NOMO-1 treated with dmso at 0.1 percent for 144 hours (cell line): Measurements from ENCODE around the gene FEM1B.

ENCODE experiments used
- DNase-seq: peaks from one replicate; lab custom pipeline; 2025; ENCODE audit not compliant: unreplicated experiment; lab: John Stamatoyannopoulos, UW

FEM1B gene

DNA sequence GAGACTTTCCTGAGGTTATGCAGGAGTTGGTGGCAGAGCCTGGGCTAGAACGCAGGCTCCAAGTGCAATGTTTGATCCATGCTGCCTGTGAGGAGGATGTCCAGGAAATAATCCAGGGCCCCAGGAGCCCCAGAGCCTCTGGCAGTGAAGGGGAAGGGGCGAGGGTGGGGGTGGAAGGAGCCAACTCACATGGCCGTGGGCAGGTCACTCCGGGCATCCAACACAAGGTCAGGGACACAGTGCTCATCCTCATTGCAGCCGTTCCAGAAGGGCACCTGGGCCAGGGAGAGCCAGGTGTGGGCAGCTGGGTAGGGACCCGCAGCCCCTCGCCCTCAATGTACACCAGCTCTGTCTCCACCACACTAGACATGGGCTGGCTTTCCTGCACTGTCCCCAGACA is 43.7 kb downstream of the FEM1B start:
- DNase-seq = no peak

DNA sequence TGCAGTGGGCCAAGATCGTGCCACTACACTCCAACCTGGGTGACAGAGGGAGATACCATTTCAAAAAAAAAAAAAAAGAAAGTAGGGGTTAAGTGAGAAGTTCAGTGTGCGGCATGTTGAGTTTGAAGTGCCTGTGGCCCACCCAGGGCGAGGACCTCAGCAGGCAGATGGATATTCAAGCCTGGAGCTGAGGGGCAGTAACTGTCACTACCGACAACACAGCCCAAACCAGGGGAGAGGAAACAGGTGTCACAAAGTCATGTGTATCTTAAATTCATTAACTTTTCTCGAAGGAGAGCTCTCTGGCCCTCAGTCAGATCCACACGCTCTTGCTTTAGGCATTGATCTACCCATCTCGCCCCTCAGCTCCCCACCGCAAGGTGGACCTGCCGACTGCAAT is 45.3 kb downstream of the FEM1B start:
- no peak for DNase-seq

DNA sequence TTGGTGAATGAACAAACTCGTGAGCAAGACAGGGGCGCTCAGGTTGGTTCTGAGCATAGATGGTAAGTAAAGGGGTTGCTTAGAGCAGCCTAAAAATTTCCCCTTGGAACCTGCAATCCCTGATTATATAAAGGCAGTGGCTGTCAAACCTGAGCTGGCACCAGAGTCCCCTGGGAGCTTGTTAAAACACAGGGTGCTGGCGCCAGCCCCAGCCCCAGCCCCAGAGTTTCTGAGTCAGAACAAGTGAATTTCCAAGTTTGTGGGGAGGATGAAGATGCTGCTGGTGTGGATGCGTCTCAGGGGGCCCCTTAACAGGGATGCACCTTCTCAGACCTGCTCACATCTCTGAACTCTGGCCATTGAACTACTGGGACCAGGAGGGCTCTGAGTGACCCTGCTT is 48.2 kb downstream of the FEM1B start:
- DNase-seq = no peak

DNA sequence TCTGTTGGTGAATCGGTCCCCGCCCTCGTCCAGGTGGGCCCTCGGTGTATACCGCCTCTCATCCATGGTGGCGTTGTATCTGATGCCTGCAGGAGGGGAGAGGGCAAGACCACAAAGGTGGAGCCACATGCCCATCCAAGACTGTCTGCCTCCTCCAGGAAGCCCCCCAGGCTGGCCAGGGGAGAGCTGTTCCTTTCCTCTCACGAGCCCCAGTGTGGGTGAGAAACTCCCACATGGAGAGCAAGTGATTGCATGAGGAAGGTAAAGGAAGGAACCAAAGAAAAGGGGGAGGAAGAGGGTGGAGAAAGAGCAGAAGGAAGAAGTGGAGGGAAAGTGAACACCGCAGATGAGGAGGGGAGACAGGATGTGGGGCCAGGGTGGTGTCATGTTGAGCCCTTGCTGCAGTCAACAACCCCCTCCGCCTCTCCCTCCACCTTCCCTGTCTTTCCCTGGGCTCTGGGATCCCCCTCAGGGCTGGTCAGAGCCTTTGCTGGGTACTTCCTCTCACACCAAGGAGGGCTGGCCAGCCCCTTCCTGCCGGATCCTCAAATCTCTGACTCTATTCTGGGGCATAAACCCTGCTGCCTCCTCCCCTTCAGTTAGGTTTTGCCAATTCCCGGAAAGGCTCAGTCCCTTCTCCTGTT is 49.3 kb downstream of the FEM1B start:
- no peak for DNase-seq

DNA sequence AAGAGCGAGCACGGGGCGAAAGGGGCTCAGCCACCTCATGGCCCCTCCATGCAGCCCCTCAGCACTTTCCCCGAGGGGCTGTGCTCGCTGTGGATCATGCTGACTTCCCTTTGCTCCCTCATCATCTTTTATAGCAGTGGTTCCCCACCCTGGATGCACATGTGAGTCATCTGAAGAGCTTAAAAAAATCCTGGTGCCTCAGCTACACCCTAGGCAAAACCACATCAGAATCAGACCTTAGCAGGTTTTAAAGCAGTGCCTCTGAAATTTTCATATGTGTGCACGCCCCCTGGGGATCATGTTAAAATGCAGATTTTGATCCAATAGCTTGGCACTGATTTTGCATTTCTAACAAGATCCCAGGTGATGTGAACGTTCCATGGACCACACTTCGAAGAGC is 50.9 kb downstream of the FEM1B start:
- DNase-seq = no peak

DNA sequence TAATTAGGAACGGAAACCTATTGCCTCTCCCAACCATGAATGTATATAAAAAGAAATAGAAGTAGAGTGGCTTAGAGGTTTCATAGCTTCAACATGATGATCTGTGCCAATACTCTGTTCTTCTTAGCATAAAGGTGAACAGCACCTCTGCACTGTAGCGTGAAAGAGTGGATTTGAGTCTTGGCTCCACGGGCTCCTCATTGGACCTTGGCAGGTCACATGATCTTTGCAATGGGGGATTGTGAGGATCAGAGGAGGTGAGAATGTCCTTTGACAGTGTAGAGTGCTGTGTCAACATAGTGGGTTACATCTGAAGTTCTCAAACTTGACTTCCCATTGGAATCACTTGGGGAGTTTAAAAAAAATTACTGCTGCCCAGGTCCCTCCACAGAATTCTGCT is 51.4 kb downstream of the FEM1B start:
- DNase-seq = no peak

DNA sequence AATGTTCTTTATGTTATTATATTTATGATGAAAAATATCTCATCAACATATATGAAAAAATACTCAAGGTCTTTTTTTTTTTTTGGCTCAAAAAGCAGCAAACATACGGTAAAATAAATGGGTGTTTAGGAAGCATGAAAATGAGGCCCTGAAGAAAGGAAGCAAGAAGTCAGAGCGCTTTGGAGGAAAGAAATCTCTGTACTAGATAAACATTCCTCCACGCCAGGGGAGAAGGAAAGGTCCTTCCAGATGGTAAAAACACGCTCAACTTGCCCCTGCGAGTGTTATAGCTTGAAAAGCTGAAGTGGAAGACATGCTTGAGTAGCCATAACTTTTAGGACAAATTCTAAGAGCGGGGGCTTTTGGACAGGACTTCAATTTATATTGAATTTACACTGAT is 52.9 kb downstream of the FEM1B start:
- DNase-seq = no peak

DNA sequence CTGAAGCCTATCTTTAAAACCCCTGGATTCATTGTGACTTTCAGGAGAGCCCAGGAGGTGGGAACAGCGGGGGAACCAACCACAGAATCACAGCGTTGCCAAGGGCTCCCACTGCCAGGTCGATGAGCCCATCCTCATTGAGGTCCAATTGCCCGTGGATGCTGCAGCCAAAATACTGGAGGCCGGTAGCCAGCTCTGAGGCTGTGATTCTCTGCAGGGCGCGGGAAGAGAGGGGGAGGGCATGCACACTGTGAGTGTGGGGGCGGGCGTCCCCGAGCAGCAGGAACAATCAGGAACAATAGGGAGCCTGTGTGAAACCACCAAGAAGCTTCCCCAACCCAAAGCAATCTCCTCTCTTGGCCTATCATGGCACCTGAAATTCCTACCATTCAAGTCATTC is 53.4 kb downstream of the FEM1B start:
- no peak for DNase-seq

DNA sequence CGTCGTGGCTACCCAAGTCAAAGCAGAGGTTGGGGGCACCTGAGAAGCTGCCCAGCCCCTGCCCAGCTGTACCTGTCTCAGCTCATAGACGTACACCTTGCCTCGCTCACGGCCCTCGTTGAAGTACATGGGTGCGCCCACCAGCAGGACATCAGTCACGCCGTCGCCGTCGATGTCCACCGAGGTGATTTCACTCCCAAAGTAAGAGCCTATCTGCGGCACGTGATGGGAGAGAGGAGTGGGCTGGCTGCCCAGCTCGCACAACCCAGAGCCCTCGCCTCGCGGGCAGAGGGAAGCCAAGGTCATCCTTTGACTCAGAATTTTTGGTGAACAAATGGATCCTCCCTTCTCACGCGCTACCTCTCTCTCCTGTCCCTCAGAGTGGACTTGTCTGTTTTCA is 54.7 kb downstream of the FEM1B start:
- no peak for DNase-seq

DNA sequence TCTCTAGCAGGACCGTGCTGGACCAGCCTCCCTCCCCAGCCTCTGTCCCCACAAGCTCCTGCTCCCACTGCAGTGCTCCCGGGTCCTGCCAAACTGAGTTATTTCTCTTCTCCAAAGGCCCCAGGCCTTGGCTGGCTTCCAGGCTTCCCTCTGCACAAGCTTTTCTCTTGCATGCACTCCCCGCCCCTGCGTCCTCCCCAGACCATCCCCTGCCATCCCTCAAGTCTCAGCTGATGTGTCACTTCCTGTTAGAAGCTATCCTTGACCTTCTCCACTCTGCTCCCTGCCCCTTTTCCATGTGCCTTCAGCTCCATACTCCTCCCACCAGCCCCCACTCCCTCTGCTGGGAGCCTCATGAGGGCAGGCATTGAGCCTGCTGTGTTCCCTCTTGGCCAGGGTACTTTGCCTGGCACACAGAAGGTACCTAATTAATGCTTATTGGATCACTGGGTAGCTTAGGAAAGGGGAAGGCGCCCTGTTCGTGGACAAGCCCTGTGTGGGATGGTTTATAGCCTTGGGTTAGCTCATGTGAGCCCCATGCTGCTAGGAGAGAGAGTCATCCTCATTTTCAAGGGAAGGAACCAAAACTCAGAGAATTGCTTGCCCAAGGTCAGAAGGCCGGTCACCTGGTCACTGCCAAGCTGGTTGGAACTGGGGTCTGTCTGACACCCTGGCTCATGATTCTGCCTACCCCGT is 56.4 kb downstream of the FEM1B start:
- DNase-seq = no peak

DNA sequence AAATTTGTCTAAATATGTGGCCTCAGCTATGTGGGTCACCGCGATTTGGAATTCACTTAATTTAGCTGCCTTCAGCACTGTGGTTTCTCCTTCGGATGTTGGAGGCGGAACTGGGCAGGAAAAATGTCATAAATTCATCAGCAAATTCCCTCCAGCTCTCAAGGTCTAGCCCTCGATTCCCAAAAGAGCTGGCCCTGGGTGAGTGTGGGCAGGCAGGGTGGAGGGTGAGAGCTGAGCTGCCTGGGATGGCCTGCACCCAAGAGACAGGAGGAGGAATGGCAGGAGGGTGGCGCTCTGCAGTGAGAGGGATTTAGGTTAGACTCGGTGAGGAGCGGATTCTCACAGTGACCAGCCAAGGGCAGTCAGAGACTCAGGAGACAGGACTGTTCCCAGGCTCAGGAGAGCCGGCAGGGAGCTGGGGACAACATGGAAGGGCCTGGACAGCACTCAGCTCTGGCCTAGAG is 57.1 kb downstream of the FEM1B start:
- no peak for DNase-seq

DNA sequence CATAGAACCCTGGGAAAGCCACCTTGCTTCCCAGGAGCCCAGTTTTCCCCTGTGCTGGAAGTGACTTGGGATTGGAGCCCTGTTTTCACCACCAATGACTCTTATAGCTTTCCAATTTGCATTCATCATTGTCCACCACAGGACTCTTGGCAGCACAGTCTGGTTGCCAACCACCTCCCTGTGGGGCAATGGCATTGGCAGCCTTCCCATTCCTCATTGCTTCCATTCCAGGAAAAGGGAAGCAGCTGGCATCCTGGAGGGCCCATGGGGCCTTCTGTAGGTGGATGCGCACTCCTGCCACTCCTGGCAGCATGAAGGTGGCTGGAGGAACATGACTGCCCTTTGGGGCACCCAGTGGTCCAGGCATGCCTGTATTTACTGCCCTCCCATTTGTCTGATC is 57.7 kb downstream of the FEM1B start:
- DNase-seq = no peak

DNA sequence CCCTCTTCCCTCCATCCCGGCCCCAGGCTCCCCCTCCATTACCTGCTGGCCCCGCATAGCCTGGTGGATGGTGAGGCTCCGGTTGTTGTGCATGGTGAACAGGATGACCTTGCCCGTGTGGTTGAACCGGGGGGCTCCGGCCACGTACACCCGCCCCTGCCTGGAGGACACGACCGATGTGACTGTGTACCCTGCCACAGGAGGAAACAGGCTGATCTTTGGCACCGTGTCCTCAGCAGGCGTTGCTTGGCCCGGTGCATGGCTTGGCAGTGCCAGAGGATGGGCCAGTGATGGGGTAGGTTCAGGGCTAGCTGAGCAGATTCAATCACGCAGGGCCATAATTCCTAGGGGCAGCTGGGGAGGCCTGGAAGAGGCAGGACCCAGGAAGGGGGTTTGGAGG is 58.1 kb downstream of the FEM1B start:
- DNase-seq = no peak

DNA sequence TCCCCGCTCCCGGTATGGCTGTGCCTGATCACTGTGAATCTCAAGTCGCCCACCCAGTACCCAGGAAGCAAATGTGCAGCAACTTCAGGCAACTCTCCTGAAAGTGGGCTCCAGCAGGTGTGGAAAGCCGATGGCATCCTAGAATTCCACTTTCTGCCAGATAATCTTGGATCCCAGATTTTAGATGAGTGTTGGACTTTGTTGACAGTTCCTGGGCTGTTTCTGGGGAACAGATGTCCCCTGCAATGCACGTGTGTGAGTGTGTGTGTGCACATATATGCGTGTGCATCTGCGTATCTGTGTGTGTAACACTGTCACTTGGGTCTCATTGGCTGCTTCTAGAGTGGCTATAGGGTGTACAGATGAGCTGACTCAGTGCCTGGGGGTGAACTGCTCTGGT is 59.0 kb downstream of the FEM1B start:
- no peak for DNase-seq

DNA sequence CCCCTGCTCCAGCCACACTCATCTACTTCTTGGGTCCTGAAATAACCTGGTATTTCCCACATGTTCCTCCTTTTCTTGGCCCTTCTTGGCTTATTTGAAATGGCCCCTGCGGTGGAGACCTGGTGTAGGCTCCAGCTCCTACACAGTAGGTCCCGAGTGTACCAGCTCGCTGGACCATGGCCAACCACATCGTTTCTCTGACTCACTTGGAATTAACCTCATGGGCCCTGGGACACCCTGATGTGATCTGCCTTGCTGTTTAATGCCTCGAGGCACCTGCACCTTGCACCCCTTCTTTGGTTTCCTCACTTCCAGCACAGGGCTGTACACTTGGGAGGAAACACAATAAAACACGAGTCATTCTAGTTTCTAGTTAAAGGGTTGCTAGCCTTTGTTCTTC is 60.3 kb downstream of the FEM1B start:
- no peak for DNase-seq

DNA sequence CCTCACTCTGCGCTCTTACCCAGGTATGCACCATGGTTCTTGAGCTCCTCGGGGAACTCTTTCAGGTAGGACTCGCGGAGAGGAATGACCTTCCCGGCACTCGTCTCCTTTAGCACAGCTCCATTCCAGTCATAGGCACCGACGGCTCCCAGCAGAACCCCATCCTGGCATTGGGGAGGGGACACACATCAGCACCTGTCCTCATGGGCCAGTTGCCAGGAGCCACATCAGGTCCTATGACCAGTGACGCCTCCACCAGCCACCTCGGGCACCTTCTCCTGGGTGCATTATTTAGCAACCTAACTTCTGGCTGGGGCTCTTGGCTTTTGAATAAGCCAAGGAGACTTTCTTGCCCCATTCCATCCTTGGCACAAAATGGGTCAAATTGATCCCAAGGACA is 61.9 kb downstream of the FEM1B start:
- DNase-seq = no peak

DNA sequence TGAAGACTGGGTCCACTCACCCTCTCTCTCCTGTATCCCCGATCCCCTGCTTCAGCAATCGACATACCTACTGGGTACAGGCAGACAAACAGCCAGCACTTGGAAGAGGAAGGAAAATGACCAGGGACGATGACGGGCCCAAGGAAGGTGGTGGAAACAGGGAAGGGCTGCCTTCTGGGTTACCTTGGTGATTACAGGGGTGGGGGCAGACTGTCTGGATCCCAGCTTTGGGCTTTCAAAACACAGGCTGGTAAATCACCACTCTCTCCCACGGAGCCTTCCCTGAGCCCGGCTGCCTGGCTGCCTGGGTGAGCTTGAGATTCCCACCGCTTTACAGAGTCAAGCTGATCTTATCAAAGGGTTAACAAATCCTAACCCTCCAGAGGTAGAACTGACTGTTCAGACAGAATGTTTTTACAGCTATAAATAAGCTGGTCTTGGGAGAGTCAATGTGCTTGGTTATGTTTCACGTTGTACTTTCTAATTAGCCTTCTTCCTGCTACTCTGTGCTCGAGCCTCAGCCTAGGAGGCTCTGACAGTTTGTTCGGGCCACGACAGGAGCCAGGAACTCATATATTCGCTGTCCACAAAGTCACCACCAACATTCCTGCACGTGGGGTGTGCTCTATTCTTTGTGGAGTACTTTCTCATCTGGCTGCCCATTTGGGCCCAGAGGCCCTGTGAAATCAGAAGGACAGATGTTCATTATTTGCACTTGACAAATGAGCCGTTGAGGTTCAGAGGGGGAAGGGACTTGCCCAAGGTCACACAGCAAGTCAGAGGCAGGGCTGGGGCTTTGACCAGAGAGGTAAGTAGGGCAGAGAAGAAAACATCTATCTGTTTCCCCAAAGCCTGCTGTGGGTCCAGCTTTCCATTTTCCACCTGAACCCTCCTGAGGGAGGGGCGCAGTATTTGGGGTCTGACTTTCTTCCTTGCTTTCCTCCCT is 63.5 kb downstream of the FEM1B start:
- no peak for DNase-seq

DNA sequence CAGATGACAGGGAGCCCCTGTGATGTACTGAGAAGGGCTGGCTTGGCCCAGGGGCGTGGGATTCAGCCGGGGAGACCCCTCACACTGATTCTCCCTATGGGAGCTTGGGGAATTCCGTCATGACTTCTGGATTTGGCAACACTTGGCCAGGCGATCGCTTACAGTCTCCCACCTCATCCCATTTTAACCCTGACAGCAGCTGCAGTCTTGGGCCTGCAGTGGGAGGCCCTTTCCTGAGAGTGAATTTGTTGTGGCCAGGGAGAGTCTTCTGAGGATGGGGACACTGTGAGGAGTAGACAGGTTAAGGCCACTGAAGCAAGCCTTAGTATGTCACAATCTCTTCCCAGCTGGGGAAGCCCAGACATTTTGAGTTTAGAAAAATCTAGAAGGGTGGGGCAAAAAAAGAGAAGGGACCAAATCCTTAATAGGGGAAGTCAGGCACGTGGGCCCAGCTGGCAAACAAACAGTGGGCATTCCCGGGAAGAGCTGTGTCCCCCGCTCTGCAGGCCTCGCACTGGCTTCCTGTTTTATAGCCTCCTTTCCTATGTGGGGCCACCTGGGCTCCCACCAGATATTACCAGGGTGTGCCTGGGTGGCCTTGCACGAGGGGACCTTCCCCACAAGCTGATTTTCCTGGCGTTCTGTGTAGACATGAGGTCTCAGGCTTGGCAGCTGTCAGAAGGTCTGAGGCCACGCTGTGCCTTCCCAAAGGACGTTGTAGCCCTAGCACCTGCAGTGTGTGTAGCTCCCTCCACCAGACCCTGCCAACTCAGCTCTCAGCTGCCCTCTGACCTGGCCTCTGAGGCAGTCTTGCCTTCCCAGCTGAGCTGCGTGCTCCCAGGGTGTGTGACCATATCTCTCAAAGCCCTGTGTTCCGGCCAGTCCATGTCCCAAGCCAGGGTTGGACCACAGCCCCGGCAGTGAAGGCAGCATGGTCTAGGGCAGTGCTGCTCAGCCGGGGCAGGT is 64.5 kb downstream of the FEM1B start:
- DNase-seq = no peak

DNA sequence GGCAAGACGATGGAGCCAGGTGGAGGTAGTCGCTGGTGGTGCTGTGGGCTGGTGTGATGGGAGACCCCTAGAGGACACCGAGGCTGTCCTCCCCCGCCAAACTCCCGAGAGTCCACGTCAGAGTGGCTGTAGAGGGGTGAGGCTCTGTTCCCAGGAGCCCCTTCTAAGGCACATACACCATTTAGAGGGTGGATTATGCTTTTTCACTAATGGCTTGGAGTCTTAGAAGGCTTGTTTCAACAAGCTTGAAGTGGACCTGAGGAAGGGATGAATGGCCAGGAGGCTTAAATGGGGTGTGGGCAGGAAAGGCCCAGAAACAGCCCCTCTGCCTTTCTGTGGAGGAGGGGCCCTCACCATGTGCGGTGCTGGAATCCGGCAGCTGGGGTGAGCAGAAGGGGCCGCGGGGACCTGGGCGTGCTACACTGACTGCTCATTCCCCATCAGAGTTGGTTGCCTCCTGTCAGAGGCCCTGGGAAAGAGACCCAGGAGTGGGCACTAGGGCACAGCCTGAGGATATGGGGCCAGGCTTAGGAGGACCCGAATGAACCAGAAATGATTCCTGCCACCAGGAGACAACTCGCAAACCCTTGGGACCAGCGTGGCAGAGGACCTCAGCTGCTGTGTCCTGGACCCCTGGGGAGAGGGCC is 66.2 kb downstream of the FEM1B start:
- DNase-seq = no peak

DNA sequence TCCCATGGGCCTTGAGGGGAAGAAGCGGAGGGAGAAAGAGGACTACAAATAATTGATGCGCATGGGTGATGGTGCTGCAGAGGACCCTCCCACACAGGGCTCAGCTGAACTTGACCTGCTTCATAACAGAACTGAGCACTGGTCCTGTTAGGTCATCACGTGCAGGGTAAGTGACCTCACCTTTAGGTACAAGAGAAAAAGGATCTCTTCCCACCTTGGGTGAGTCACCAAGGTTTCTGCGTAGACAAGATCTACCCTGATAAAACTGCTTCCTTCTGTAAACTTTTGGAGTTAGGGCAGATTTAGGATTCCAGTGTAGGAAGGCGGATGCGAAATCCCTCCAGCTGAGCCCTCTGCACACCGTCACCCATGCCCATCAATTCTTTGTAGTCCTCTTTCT is 67.1 kb downstream of the FEM1B start:
- no peak for DNase-seq
